NCI-H2081 treated with DMSO at 0.1 percent for 48 hours (cell line): Measurements from ENCODE around the gene NAV3.

Experiments used
- DNase-seq: peaks from one replicate; lab custom pipeline; 2025; lab: John Stamatoyannopoulos, UW

Gene NAV3

GRCh38 chr12:77928078-77928477, 97.4 kb downstream of the NAV3 start:
- DNase-seq = no peak

DNA sequence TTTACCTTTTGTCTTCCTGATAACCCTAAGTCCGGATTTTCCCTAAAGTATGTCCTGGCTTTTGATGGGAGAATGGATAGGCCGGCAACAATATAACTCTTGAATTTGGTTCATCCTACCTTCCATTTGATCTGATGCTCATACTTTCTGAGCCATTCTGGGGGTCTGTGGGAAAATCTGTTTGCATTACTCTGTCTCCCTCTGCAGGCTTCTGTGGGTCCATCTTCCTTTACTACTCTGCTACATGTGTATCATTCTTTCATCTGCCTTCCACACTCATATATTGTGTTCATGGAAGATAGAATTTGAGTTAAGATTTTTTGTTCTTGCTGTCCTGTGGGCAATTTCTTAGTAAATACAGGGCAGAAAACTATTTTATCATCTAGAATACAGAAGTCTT, 101.5 kb downstream of the NAV3 start:
- no peak for DNase-seq

GRCh38 chr12:77938301-77938700, 107.6 kb downstream of the NAV3 start:
- no peak for DNase-seq

DNA sequence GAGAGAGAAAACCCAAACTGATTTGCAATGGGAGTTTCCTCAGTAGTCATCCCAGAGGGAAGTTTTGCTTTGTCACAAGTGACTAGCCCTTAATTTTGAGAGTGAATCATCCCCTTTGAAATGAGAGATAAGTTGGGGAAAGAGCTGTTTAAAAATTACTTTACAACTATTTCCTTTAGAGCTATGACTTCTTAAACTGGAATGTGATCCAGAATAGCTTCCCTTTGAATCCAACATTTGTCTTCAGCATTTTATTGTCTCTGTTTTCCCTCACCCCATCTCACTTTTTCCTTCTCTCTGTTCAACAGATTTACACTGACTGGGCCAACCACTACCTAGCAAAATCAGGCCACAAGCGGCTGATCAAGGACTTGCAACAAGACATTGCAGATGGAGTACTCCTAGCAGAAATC, 109.3 kb downstream of the NAV3 start:
- no peak for DNase-seq

DNA sequence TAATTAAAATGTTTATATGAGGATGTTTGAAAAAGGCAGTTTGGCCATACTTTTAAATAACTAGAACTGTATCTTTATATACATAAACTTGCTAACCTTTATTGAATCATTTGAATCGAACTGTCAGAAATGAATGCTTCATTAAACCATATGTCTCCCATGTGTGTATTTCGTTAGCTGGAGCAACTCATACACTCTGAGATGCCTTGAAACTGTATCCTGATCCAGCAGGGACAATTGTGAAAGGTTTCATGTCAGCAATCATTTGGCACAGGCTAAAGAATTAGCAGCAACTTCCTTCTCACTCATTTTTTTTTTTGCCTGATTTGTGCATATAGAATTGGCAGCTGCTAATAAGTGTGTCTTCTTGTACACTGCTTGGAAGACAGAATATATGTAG, 109.9 kb downstream of the NAV3 start:
- DNase-seq = no peak

- DNase-seq = no peak
Observed at GRCh38 chr12:77941401-77941800, 110.7 kb downstream of the NAV3 start.

DNA sequence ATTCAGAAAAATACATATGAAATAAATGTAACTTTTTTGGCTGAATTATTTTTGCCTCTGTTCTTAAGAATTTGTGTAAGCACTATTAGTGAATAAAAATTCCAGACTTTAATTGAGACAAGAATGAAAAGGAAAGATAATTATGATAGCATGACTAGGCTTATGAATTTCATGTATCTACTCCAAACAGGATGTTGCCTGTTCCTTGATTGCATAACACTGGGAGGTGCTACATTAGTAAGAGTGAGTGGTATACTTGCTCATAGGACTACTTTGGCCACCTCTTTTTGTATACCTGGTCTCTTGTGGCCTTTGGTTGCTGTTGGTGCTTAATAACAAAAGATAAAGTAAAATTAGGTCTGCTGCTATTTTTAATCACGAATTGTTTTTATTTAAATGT, 112.8 kb downstream of the NAV3 start:
- DNase-seq = no peak

GRCh38 chr12:77946541-77947061, 115.9 kb downstream of the NAV3 start:
- no peak for DNase-seq

- no peak for DNase-seq
Observed at GRCh38 chr12:77947330-77947729, 116.6 kb downstream of the NAV3 start.

DNA sequence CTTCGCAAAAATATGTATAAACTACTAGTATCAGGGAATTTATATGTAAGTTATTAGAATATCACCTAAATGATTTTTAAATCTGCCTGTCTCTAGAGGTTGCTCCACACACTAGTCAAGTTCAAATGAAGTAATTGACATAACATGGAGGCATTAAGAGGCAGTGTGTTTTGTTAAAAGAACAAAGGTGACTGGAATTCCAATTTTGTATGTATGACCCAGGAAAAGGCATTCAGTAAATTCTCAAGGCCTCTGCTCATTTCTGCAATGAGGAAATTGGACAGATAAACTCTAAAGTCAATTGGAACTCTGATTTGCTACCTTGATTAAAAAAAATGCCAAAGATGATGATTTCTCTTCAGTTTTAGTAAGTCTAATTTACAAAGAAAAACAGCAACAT, 117.1 kb downstream of the NAV3 start:
- no peak for DNase-seq

GRCh38 chr12:77949943-77950342, 119.2 kb downstream of the NAV3 start:
- no peak for DNase-seq

GRCh38 chr12:77953528-77954205, 123.0 kb downstream of the NAV3 start:
- no peak for DNase-seq

DNA sequence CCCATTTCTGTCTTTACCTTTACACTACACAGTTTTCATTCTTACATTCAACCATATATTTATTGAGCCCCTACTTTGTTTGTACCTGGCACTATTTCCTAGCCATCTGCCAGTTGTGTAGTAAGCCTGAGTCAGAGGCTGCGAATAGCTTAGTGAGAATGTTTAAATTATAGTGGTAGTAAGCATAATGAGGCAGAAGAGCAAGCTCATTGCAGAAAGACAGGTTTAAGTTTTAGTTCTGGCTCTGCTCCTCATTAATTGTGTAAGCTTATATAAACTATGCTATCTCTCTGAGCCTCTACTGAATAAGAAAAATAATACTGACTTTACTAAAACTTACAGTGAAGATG, 123.5 kb downstream of the NAV3 start:
- no peak for DNase-seq

DNA sequence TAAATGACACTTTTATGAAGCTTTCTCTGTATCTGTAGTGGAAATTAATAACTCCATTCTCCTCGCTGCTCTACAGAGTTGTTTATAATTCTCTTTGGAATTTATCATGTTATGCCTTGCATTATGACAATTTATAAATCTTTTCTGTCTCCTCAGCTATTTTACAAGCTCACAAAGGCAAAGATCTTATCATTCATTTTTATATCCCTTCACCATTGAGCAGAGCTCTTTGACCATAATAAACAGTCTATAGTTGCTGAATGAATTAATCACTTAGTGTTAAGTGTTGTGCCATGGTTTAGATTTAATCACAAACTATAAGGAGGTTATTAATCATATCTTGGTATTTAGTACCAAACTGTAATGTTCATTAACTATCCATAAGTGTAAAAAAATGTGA, 126.4 kb downstream of the NAV3 start:
- no peak for DNase-seq

DNA sequence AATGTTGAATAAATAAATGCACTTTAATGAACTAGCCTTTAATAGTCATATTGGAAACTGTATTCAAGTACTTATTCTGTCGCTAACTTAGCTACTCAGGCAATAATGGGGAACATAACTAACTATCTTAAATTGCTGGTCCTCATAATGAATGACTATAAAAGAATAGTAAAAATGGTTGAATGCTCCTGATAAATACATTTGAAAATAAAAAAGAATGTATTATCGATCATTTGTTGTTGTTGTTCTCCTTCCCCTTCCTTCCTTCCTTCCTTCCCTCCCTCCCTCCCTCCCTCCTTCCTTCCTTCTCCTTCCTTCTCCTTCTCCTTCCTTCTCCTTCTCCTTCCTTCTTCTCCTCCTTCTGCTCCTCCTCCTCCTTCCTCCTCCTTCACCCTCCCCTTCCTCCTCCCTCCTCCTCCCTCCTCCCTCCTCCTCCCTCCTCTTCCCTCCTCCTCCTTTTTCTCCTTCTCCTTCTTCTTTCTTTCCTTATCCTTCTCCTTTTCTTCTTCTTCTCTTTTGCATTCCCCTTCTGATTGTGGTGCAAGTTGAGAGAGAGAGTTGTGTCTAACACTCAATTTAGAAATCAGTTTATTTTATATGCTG, 133.0 kb downstream of the NAV3 start:
- no peak for DNase-seq

- no peak for DNase-seq
Observed at GRCh38 chr12:77965790-77966189, 135.1 kb downstream of the NAV3 start.

GRCh38 chr12:77968021-77968420, 137.3 kb downstream of the NAV3 start:
- no peak for DNase-seq

DNA sequence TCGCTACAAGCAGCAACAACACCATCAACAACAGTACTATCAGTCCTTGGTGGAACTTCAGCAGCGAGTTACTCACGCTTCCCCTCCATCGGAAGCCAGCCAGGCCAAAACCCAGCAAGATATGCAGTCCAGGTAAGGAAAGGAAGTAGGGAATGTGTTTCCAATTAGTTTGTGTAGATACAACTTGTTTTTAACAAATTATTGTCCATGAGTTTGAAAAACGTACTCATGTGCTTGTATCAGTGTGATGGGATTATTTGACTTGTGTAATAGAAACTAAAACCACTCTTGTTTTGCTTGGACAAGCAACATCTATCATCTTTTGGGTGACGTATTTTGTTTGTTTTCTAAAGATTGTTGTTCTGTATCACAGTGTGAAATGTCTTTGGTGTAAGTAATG, 137.9 kb downstream of the NAV3 start:
- no peak for DNase-seq

DNA sequence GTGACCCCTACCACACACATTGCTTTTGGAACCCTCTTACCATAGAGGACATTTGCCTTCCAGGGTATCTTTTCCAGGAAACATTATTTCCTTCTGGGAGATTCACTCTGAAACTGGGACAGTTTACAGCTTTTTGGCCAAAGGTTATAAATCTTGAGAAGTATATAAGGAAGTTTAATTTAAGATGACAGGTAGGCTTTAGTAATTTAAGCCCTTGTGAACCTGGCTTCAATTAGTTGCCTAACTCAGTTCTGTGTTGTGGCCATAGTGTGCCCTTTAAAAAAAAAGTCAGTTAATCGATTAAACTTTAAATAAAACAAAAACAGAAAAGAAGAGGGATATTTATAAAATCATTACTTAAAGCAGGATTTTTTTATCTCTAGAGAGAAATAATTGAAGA, 142.9 kb downstream of the NAV3 start:
- no peak for DNase-seq

- DNase-seq = no peak
Observed at GRCh38 chr12:77974645-77975044, 144.0 kb downstream of the NAV3 start.

GRCh38 chr12:77979597-77980250, 149.0 kb downstream of the NAV3 start:
- DNase-seq = no peak

- DNase-seq = no peak
Observed at GRCh38 chr12:77980782-77981181, 150.1 kb downstream of the NAV3 start.

DNA sequence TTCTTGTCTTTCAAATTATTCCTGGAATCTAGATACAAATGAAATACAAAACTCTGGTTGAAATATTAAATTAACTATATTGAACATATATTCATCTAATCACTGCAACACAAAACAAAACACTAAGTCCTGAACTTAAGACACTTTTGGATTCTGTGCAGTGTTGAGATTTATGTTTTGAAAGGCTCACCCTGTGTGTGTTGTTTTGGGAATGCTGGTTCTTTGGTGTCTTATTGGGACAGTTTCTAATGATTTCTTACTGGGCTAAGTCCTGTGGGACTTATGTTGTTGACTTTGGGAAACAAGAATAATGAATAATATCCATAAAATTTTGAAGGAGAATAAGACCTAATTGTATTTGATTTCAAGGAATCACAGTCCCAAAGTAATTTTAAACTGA, 153.2 kb downstream of the NAV3 start:
- DNase-seq = no peak

DNA sequence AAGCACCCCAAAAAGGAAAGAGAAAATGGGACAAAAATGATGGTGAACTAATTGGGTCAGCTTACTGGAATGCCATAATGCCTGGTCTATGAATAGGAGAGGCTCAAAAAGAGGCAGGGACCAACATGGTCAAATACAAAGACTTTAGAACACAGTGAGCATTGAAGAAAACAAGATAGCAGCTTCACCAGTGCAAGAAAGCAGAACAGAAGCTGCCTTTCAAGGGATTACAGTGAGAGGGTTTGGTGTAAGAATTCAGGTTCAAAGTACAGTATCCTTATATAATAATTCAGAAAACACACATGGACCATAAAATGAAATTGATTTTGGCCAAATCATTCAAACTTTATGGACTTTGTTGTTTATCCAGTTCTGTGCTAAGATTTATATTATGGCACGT, 162.1 kb downstream of the NAV3 start:
- no peak for DNase-seq
